IPS DF 4.7 (cell line): ENCODE data around the gene TCF7L2.

Source experiments
- DNase-seq: peaks from one replicate; pipeline ENCODE4 v3.0.0-alpha.2; 2013; ENCODE audit warnings: low spot score; ENCODE audit errors: extremely low read depth

Gene TCF7L2

GRCh38 chr10:113140143-113141011 lies 190.3 kb downstream of the TCF7L2 start:
- no peak for DNase-seq

DNA sequence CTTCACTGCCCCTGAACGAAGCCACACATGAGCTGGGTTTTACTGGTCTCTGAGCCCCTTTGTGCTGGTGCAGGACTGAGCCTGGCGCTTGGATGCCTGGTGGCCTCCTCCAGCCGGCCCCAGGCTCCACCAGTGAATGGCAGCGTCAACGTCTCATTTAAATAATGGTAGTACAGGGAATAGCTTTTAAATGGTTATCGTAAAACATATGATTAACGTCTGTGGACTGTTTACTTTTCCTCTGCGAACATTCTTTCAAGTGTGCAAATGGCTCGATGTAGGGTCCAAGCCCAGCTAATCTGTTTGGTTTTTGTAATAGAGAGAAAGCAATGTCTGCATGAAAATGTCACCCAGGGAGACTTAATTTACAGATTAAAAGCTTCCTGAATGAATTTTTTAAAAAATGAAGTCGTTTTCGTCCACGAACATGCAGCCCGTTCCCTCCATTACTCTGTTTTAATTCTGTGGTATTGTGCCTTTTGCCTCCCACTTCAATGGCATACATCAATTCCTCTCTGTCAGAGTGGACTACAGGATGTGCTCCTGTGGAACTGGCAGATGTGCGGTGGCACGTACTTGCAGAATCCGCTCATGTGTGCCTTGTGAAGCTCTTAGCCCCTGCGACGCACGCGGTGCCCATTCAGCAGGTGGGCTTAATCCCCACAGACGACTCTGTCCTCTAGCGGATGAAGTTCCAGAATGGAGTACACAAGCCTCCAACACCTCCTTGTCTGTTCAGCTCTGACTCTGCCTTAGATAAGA lies 192.7 kb downstream of the TCF7L2 start:
- DNase-seq: no peak

GRCh38 chr10:113144576-113144975 lies 194.5 kb downstream of the TCF7L2 start:
- DNase-seq: no peak

DNA sequence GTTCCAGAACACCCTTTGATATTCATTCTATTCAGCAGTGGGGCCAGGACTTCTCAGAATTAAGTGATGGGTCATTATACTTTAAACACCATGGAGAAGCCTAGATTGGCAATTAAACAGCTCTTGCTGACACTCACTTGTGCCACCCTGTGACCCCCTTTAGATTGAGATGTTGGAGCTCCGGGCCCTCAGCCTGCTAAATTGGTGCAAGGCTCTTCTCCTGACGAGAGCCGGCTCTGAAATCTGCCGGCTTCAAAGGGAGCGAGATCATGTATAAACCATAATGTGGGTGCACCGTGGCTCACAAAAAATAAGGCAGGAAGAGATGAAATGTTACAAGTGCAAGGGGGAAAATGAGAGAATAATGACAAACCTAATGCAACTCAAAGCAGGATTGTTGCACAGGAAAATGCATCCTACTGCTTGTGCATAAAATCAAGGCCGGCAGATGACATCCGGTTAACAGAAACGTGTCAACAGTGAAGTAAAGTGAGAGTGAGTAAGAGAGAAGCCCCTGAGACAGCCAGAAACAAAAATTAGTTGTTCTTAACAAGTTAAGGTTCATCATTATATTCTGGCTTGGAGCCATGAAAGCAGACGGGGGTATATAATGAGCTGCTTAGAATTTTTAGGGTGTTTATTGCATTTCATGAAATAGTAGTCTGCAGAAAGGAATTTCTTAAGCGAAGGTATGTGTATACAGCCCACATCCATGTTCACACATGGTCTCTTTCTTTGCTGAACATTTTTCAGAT lies 198.2 kb downstream of the TCF7L2 start:
- no peak for DNase-seq

DNA sequence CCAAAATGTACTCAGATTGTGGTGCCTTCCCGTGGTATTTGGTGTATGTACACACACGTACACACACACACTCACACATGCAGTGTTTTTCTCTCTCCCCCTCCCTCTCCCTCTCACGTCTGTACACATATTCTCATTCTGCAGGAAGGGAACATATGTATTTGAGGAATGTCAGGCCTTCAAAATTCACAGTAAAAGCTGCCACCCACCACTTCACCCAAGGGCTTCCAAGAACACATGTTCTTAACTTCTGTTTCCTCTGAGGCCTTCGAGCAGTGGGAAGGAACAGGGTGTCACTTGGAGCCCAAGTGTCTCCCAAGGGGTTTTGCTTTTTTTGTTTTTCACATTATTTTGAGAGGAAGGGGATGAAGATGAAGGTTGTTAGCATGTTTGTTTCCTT lies 198.9 kb downstream of the TCF7L2 start:
- DNase-seq: no peak

- no peak for DNase-seq
Observed at GRCh38 chr10:113149626-113150025, 199.6 kb downstream of the TCF7L2 start.

- DNase-seq: no peak
Observed at GRCh38 chr10:113151190-113151666, 201.2 kb downstream of the TCF7L2 start.

- DNase-seq: no peak
Observed at GRCh38 chr10:113153493-113154102, 203.6 kb downstream of the TCF7L2 start.

GRCh38 chr10:113157441-113157840 lies 207.4 kb downstream of the TCF7L2 start:
- DNase-seq: no peak

DNA sequence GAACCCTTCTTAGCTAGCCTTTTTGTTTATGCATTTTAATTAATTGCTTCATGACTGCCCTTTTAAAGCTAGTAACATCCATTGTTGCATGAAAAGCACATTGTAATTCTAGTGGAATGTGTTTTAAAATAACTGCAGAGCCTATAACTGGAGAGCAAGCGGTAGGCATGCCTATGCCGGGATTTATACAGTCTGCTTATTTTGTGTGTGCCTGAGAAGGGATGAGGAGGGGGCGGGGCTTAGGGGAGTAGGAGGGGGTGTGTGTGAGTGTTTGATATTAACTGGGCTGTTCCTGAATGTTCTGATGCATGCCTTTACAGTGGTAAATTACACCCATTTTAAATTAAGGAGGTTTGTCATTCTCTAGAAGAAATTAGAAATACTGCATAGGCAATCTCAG lies 208.1 kb downstream of the TCF7L2 start:
- DNase-seq: no peak

- no peak for DNase-seq
Observed at GRCh38 chr10:113159563-113159962, 209.5 kb downstream of the TCF7L2 start.

DNA sequence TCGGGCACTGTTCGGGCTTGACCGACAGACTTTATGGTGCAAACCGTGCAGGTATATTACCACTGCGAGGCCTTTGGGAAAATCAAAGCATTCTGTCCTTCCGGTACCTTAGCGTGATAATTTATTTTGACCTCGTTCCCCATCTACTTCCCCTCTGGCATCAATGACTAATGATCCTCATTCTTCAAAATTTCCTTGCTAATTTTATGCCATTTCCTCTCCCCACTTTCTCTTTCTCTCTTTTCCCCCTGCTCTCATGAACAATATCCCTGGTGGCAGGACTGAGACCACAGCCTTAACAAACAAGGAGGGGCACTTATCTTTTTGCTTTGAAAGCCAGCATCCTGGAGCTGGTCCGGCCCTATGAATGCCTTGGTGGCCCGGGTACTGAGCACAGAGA lies 210.6 kb downstream of the TCF7L2 start:
- DNase-seq: no peak

GRCh38 chr10:113161066-113161465 lies 211.0 kb downstream of the TCF7L2 start:
- DNase-seq: no peak

DNA sequence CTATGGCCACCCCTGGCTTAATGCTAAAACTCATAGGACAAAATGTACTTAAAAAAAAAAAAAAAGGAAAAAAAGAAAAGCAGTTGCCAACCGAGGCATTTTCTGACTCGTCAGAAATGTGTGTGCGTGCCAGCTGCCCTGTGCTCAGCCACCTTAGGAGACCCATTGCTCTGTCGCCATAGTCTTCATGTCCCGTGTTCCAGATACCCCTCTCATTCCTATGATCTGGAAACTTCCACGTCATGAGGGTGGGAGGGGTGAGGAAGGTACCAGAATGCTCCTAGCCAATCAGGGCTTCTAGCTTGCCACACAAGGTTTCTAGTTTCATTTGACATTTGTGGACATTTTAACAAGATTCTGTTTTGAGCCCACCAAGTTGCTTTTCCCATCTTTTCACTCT lies 212.9 kb downstream of the TCF7L2 start:
- no peak for DNase-seq

DNA sequence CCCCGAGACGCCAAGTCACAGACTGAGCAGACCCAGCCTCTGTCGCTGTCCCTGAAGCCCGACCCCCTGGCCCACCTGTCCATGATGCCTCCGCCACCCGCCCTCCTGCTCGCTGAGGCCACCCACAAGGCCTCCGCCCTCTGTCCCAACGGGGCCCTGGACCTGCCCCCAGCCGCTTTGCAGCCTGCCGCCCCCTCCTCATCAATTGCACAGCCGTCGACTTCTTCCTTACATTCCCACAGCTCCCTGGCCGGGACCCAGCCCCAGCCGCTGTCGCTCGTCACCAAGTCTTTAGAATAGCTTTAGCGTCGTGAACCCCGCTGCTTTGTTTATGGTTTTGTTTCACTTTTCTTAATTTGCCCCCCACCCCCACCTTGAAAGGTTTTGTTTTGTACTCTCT lies 215.6 kb downstream of the TCF7L2 start:
- DNase-seq: no peak

DNA sequence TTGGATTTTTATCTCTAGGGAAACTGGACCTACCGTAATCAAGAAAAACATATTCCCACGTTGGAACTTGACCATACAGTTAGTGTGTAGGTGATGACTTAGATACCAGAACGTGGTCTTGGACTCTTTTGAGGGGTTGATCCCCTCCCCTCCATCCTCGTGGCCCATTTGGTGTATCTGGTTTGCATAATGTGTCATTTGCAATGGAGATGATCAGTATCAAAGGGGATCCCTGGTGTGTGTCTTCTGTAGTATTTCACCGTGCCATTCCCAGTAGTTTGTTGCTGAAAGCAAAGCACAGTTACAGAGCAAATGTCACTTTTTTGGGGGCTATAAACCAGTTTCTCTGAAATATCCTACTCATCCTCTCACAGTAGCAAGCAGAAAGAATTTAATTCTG lies 217.7 kb downstream of the TCF7L2 start:
- DNase-seq: no peak

DNA sequence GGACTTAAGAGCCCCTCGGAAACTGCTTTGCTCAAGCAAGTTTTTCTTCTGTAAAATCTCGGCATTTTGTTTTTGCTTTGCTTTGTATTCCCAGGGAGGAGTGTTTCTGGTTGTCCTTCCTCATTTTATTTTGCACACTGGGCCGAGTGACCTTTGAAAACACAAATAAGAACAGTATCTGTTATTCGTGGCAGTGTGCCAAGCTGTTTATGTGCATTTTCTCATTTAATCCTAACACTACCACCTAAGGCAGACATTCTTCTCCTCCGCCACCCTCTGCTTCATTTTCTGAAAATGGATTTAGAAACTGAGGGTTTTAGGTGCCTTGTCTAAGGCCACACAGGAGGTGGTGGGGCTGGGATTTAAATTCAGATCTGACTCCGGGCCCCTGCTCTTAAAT lies 218.5 kb downstream of the TCF7L2 start:
- no peak for DNase-seq

DNA sequence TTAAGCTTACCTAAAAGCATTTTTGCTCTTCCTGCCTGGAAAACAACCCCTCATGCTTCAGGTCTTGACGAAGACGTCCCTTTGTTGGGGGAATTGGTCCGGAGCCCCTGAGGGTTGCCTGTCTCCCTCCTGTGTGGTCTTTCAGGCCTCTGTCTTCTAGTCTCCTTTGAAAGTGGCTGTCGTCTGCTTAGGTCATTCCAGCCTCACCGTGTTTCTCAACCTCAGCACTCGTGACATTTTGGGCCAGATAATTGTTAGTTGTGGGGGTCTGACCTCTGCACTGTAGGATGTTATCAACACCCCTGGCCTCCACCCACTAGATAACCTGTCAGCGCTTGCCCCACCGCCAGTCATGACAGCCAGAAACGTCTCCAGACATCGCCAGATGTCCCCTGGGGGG lies 219.1 kb downstream of the TCF7L2 start:
- DNase-seq: no peak

DNA sequence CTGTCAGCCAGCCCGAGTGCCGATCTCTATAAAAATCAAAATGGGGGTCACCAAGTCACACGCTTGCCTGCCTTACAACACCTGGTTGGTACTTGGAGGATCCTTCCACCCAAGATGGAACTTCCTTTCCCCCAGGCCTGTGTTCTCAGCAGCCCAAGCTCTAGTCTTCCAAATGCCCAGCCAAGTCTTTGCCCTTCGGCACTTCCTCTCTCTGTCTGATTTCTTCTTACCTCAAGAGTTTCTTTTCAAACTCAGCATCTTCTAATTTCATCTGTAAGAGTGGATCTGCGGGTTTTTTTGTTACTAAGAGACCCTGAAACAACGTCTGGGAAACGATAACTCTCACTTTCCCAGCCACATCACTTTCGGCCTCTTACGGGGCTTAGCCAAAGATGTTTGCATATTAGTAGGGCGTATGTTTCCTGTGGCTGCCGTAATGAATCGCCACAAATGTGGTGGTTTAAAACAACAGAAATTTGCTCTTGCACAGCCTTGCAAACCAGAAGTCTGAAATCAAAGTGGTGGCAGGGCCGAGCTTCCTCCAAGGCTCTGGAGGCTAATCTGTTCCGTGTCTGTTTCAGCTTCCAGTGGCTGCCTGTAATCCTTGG lies 219.9 kb downstream of the TCF7L2 start:
- no peak for DNase-seq

- DNase-seq: no peak
Observed at GRCh38 chr10:113171662-113172061, 221.6 kb downstream of the TCF7L2 start.

DNA sequence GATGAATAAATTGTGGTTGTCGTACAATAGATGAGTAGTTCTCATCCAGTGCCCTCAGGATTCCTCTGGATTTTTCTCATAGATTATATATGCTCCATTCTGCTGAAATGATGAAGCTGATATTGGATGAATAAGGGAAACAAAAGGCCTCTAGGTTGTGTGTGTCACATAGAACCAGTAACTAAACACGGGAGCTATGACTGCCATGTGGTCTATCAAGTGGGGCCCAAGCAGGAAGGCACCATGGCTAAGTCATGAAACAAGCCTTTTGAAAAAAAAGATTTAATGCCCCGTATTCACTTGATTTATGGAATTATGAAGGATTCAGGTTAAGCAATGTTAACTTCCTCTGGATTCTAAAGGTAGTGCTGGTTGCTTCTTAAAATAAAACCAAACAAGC lies 225.1 kb downstream of the TCF7L2 start:
- DNase-seq: no peak
